SK-N-SH (cell line): ENCODE results near the gene TSNAXIP1.

Experiments
- EP300 ChIP-seq, 2 experiments: IDR thresholded peaks; 2 replicates each; pipeline versions ENCODE4 v1.4.0 to v1.6.1; 2012; ENCODE audit warnings: borderline replicate concordance in 1 of 2, low read depth in 1 of 2, low read length in 1 of 2
- EZH2phosphoT487 ChIP-seq: fragments of 200-600 bp; sonication (generic); IDR thresholded peaks from 2 replicates; pipeline ENCODE4 v1.6.1; 2017; ENCODE audit warnings: low read depth, mixed run types, mild to moderate bottlenecking, antibody characterized with exemption, moderate library complexity, borderline replicate concordance
- FOXM1 ChIP-seq: IDR thresholded peaks from 2 replicates; pipeline ENCODE4 v1.4.0; 2012; ENCODE audit warnings: low read depth, mild to moderate bottlenecking
- GABPA ChIP-seq: IDR thresholded peaks from 2 replicates; pipeline ENCODE4 v1.4.0; 2012; ENCODE audit warnings: low read depth, mild to moderate bottlenecking
- MXI1 ChIP-seq: IDR thresholded peaks from 2 replicates; pipeline ENCODE4 v1.6.1; 2012; ENCODE audit warnings: mild to moderate bottlenecking, low read depth, low read length, improper control_type of control experiment
- POLR2AphosphoS5 ChIP-seq: IDR thresholded peaks from 2 replicates; pipeline ENCODE4 v1.6.1; 2012; ENCODE audit warnings: low read depth, low read length
- RFX5 ChIP-seq: IDR thresholded peaks from 2 replicates; pipeline ENCODE4 v1.6.1; 2012; ENCODE audit warnings: mild to moderate bottlenecking, improper control_type of control experiment, low read length
- SMC3 ChIP-seq: IDR thresholded peaks from 2 replicates; pipeline ENCODE4 v1.6.1; 2012; ENCODE audit warnings: low read depth, low read length, improper control_type of control experiment
- TCF12 ChIP-seq: IDR thresholded peaks from 2 replicates; pipeline ENCODE4 v1.4.0; 2012
- USF1 ChIP-seq: IDR thresholded peaks from 2 replicates; pipeline ENCODE4 v1.4.0; 2012; ENCODE audit warnings: low read depth, borderline replicate concordance
- TF ChIP-seq, protein P1 (sequence below): IDR thresholded peaks from 2 replicates; pipeline ENCODE4 v1.4.0; 2012; ENCODE audit warnings: low read depth
- TF ChIP-seq, protein P2 (sequence below): fragments of 200-600 bp; sonication (generic); IDR thresholded peaks from 2 replicates; pipeline ENCODE4 v1.6.1; 2017; ENCODE audit warnings: antibody characterized with exemption, mild to moderate bottlenecking, moderate library complexity

DNA sequence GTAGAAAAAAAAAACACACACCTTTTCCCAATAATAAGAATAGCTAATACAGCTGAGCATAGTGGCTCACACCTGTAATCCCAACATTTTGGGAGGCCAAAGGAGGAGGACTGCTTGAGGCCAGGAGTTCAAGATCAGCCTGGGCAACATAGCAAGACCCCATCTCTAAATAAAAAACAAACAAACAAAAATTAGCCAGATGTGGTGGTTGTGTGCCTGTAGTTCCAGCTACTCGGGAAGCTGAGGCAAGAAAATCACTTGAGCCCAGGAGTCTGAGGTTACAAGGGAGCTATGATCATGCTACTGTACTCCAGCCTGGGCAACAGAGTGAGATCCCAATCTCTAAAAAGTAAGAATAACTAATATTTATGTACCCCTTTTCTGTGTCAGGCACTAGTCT lies 44.8 kb upstream of the TSNAXIP1 start:
- TF ChIP-seq, protein P1, sequence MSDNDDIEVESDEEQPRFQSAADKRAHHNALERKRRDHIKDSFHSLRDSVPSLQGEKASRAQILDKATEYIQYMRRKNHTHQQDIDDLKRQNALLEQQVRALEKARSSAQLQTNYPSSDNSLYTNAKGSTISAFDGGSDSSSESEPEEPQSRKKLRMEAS = no peak
- TF ChIP-seq, protein P2, sequence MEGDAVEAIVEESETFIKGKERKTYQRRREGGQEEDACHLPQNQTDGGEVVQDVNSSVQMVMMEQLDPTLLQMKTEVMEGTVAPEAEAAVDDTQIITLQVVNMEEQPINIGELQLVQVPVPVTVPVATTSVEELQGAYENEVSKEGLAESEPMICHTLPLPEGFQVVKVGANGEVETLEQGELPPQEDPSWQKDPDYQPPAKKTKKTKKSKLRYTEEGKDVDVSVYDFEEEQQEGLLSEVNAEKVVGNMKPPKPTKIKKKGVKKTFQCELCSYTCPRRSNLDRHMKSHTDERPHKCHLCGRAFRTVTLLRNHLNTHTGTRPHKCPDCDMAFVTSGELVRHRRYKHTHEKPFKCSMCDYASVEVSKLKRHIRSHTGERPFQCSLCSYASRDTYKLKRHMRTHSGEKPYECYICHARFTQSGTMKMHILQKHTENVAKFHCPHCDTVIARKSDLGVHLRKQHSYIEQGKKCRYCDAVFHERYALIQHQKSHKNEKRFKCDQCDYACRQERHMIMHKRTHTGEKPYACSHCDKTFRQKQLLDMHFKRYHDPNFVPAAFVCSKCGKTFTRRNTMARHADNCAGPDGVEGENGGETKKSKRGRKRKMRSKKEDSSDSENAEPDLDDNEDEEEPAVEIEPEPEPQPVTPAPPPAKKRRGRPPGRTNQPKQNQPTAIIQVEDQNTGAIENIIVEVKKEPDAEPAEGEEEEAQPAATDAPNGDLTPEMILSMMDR = no peak
- TF ChIP-seq TCF12 (no peak), MXI1 (no peak), EP300 (IDR thresholded peaks at IDR 0.05; ENCODE audit: borderline replicate concordance in 1 of 2, low read depth in 1 of 2, low read length in 1 of 2) (no peak), RFX5 (no peak), POLR2AphosphoS5 (no peak), EZH2phosphoT487 (no peak), FOXM1 (no peak), SMC3 (no peak), GABPA (no peak), USF1 (no peak)
